Activated CD8-positive, alpha-beta memory T cell treated with anti-CD3 and anti-CD28 coated beads, Interleukin-2, amount 10 ng/mL, durations not matched to agents 7 days and 5 days (primary cell): ENCODE data around the gene FARS2. TPM values are rescaled to one million over a fixed set of nuclear protein-coding genes. Genes with fewer than 3 reads are reported as not detected.
"Not testable (repeated sequence)": the region's sequence is repeated elsewhere in the genome, so short reads cannot be mapped to it uniquely, and the experiment has no call there.

ENCODE experiments used
- ATAC-seq: fragments of 150-1000 bp; cut with Tn5 transposase; one replicate; pipeline ENCODE4 v1.10.0; 2021; ENCODE audit warnings: moderate library complexity
- CTCF ChIA-PET: fragments of 350-600 bp; sonication (Branson Sonifier 250); formaldehyde crosslinking; loops from one replicate; lab custom pipeline; 2021; ENCODE audit warnings: antibody characterized with exemption; lab: Charles Lee
- DNase-seq: peaks from one replicate; pipeline ENCODE4 v3.0.0-alpha.2; 2020
- H3K27ac Mint-ChIP-seq: one replicate; pipeline ENCODE4 v1.8.0; 2021; ENCODE audit warnings: mild to moderate bottlenecking, mixed read lengths
- H3K27me3 Mint-ChIP-seq: one replicate; pipeline ENCODE4 v1.8.0; 2021; ENCODE audit warnings: mixed read lengths
- H3K36me3 Mint-ChIP-seq: one replicate; pipeline ENCODE4 v1.8.0; 2021; ENCODE audit warnings: mild to moderate bottlenecking, mixed read lengths
- H3K4me1 Mint-ChIP-seq: one replicate; pipeline ENCODE4 v1.8.0; 2021; ENCODE audit warnings: mixed read lengths
- H3K4me3 Mint-ChIP-seq: one replicate; pipeline ENCODE4 v1.8.0; 2021; ENCODE audit warnings: mild to moderate bottlenecking, moderate library complexity, mixed read lengths
- H3K9me3 Mint-ChIP-seq: one replicate; pipeline ENCODE4 v1.8.0; 2022; ENCODE audit warnings: low read depth, mixed read lengths
- total RNA-seq, 2 experiments: library from RNA; stranded (reverse); gene quantifications; one replicate each; pipeline ENCODE4 v1.2.3, GENCODE V29; 2021

FARS2 gene
- total RNA-seq, 2 experiments from 2014 or later, result 23.2 to 28.3 TPM

GRCh38 chr6:5671601-5672559 lies 410.6 kb downstream of the FARS2 start:
- CTCF ChIA-PET, result interaction anchor here (1.6 kb wide), 1 partner anchor 20 kb away, joined by 4 read pairs; no protein-coding TSS in a partner anchor
- no peak overlapping the region for H3K27ac Mint-ChIP-seq
- no peaks in the 10 kb centered on the region for H3K36me3 Mint-ChIP-seq
- no peaks in the 10 kb centered on the region for H3K9me3 Mint-ChIP-seq
- H3K27me3 Mint-ChIP-seq, result no peaks in the 10 kb centered on the region
- H3K4me1 Mint-ChIP-seq, result peaks cover 10% of the 10 kb centered on the region
- ATAC-seq (no peak), DNase-seq (no peak)
- H3K4me3 Mint-ChIP-seq, result no peak overlapping the region

DNA sequence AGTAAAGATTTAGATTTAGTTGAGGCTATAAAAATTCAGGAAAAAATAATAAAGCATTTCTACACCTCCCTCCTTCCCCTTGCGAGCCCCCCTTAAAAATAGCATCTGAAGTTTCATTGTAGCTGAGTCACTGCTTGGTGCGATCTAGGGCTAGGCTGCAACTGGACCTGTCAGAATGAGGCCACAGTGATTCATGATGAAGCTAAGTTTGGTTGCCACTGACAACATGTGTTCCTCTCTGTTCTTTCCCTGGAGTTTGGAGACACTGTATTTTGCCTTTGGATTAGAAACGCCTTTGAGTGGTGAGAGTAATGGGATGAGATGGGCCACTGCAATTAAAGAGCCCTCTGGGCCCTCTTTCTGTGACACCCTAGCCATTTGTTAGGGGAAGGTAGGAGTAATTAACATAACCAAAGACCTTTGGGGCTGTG lies 411.3 kb downstream of the FARS2 start:
- CTCF ChIA-PET, result interaction anchor here (1.6 kb wide), 1 partner anchor 21 kb away, joined by 4 read pairs; no protein-coding TSS in a partner anchor
- no peak overlapping the region for H3K27ac Mint-ChIP-seq
- DNase-seq (no peak), ATAC-seq (no peak)
- H3K9me3 Mint-ChIP-seq, result no peaks in the 10 kb centered on the region
- H3K27me3 Mint-ChIP-seq, result no peaks in the 10 kb centered on the region
- H3K36me3 Mint-ChIP-seq, result no peaks in the 10 kb centered on the region
- H3K4me1 Mint-ChIP-seq, result peaks cover 8% of the 10 kb centered on the region
- no peak overlapping the region for H3K4me3 Mint-ChIP-seq

DNA sequence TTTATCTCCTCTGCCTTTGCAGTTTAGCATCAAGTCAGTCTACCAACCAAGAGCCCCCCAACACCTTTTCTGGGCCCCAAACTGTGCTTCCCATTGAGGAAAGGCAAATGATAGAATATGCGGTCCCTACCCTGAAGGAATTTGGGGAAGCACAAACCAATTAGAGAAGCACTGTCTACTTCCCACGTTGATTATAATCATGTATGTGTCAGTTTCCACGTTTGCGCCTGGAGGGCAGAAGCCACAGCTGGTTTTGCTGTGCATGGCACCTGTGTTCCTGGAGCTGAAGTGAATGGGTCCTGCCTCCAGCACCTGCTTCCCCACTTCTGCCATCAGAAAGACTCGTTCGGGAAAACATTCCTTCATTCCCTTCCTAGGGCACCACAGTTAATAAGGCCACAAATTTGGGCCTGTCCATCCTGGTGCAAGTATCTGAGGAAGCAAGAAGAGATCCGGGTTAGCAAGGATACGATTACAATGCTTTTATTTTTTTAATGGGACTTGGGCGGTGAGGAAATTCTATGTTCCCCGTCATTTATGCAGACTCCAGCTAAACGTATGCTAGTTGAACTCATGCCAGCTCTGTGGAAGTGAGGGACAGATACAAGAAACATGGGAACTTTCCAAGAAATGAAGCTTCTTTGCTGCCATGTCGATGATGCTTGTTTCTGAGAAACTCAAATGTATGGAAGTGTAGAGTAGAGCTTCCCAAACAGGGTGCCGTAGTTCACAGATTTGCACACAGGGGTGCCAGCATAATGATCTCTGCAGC lies 411.9 kb downstream of the FARS2 start:
- ATAC-seq, result no peak
- no peak overlapping the region for H3K27ac Mint-ChIP-seq
- no peak for DNase-seq
- H3K4me1 Mint-ChIP-seq, result peaks cover 4% of the 10 kb centered on the region
- H3K27me3 Mint-ChIP-seq, result no peaks in the 10 kb centered on the region
- no peak overlapping the region for H3K4me3 Mint-ChIP-seq
- CTCF ChIA-PET, result no interaction called here
- no peaks in the 10 kb centered on the region for H3K9me3 Mint-ChIP-seq
- peaks cover 2% of the 10 kb centered on the region for H3K36me3 Mint-ChIP-seq

DNA sequence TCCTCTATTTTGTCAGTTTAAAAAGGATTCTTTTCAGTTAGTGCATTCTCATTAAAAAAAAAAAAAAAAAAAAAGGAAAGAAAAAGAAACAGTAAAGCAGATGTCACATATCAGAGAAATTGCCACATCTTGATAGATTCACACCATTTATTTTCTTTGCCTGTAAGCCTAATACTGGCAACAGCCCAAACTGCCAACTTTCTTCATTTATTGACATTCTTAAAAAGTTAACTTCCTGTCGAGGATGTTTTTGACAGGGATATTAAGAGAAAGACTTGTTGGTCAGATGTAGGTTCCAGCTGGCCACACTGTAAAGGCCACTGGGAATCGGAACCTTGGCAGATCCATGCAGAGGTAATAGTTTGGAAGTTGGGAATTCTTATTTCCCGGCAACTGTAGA lies 412.8 kb downstream of the FARS2 start:
- Mint-ChIP-seq H3K27ac (no peak overlapping the region), H3K9me3 (no peaks in the 10 kb centered on the region), H3K4me1 (peaks cover 4% of the 10 kb centered on the region), H3K4me3 (no peak overlapping the region), H3K27me3 (no peaks in the 10 kb centered on the region), H3K36me3 (peaks cover 2% of the 10 kb centered on the region)
- no peak for ATAC-seq
- CTCF ChIA-PET, result no interaction called here
- no peak for DNase-seq

DNA sequence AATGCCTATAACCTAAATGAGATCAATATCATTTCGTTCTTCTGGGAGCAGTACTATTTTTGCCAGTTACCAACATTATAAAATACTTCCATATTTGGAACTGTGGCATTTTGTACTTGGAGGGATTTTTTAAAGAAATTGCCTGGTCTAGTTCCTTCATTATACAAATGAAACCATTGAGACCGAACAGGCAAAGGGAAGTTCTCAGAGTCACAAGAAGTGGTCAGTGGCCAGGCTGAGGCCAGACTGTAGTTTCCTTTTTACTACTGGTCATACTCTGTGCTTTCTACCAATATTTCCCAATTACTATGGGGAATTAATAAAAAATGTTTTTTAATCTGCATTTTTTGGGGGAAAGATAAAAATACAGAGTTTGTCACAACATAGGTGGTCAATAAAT lies 413.4 kb downstream of the FARS2 start:
- ATAC-seq (no peak), DNase-seq (no peak)
- H3K4me1 Mint-ChIP-seq, result peaks cover 4% of the 10 kb centered on the region
- CTCF ChIA-PET, result no interaction called here
- no peaks in the 10 kb centered on the region for H3K27me3 Mint-ChIP-seq
- peaks cover 2% of the 10 kb centered on the region for H3K36me3 Mint-ChIP-seq
- H3K27ac Mint-ChIP-seq, result no peak overlapping the region
- H3K4me3 Mint-ChIP-seq, result no peak overlapping the region
- H3K9me3 Mint-ChIP-seq, result no peaks in the 10 kb centered on the region

GRCh38 chr6:5676701-5677100 lies 415.4 kb downstream of the FARS2 start:
- Mint-ChIP-seq H3K4me1 (no peaks in the 10 kb centered on the region), H3K27ac (no peak overlapping the region), H3K4me3 (no peak overlapping the region), H3K9me3 (no peaks in the 10 kb centered on the region), H3K36me3 (peaks cover 2% of the 10 kb centered on the region), H3K27me3 (no peaks in the 10 kb centered on the region)
- CTCF ChIA-PET, result no interaction called here
- DNase-seq, result no peak
- no peak for ATAC-seq

DNA sequence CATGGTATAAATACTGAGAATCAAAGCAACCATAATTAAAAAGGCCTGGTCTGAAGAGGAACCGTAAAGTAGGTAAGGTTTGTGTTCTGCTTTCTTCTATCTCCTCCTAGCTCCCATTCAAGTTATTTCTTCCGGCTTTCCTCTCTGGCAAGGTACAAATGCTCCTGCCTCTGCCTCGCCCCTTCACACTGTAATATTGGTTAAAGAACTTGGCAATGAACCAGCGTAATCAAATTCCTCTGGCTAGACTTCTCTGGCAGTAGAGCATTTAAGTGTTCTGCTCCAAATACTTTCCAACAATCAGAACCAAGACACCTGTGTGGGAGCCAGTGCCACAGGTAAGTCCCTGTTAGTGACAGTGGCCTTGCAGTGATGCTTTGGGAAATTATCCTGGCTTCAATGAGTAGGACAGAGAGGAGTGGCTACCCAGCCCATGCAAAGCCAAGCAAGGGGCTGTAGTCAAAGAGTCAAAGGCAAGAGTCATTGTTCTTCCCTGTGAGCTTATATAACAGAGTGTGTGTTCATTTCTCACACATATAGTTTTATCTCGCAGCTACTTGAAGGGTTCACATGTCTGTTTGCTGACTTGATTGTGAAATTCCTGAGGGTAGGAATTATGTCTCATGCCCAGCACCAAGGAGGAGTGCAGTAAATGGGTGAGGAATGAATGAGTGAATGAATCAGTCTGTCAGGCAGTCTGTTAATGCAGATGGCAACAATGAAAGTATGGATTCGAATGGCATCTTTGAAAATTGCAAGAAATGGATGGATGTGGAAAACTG lies 416.1 kb downstream of the FARS2 start:
- no peak for DNase-seq
- no peak overlapping the region for H3K4me3 Mint-ChIP-seq
- no peak for ATAC-seq
- no peaks in the 10 kb centered on the region for H3K9me3 Mint-ChIP-seq
- H3K4me1 Mint-ChIP-seq, result no peaks in the 10 kb centered on the region
- H3K27me3 Mint-ChIP-seq, result no peaks in the 10 kb centered on the region
- peaks cover 2% of the 10 kb centered on the region for H3K36me3 Mint-ChIP-seq
- no peak overlapping the region for H3K27ac Mint-ChIP-seq
- CTCF ChIA-PET, result no interaction called here

DNA sequence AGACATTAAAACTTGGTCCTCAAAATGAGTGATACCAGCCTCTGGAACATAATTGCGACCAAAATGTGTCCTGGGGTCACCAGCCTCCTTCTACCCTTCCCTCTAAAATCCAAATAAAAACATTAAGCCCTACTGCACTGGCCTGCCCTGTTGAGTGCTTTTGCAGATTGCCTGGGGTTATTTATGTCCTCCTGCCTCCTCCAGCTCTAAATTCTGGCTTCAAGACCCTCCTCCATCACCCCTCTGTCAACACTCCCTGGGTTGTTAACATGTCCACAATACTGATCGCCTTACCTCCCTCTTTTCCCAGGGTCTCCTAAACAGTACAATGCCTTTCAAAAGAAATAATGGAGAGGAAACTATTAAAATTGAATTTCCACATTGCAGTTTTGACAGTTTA lies 418.0 kb downstream of the FARS2 start:
- H3K4me3 Mint-ChIP-seq, result no peak overlapping the region
- no peaks in the 10 kb centered on the region for H3K27me3 Mint-ChIP-seq
- H3K27ac Mint-ChIP-seq, result no peak overlapping the region
- no peaks in the 10 kb centered on the region for H3K4me1 Mint-ChIP-seq
- no peak for ATAC-seq
- no peaks in the 10 kb centered on the region for H3K9me3 Mint-ChIP-seq
- DNase-seq, result no peak
- H3K36me3 Mint-ChIP-seq, result peaks cover 6% of the 10 kb centered on the region
- CTCF ChIA-PET, result no interaction called here

DNA sequence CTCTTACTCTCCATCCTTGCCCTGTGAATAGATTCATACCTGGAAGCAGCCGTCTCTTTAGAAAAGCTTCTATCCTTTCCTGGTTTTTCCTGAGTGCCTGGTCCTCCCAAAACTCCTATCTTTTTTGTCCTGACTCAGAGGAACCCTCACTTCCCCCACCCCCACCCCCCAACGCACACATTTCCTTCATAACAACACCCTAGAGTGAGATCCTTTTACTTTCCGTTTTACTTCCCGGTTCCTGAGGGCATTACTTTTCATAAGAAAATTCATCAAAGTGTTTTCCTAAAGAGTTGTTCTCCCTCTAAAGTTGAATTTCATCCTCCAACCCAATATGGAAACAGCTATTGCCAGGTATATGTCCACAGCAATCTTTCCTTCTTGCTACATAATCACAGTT lies 418.4 kb downstream of the FARS2 start:
- Mint-ChIP-seq H3K9me3 (no peaks in the 10 kb centered on the region), H3K4me3 (no peak overlapping the region), H3K27ac (no peak overlapping the region), H3K4me1 (no peaks in the 10 kb centered on the region), H3K36me3 (peaks cover 6% of the 10 kb centered on the region), H3K27me3 (no peaks in the 10 kb centered on the region)
- CTCF ChIA-PET, result no interaction called here
- no peak for ATAC-seq
- no peak for DNase-seq

- no peak overlapping the region for H3K27ac Mint-ChIP-seq
- H3K9me3 Mint-ChIP-seq, result no peaks in the 10 kb centered on the region
- peaks cover 6% of the 10 kb centered on the region for H3K36me3 Mint-ChIP-seq
- CTCF ChIA-PET, result no interaction called here
- H3K27me3 Mint-ChIP-seq, result no peaks in the 10 kb centered on the region
- no peaks in the 10 kb centered on the region for H3K4me1 Mint-ChIP-seq
- ATAC-seq (no peak), DNase-seq (no peak)
- H3K4me3 Mint-ChIP-seq, result no peak overlapping the region
Observed at GRCh38 chr6:5680095-5680494, 418.8 kb downstream of the FARS2 start.

GRCh38 chr6:5681480-5681879 lies 420.2 kb downstream of the FARS2 start:
- no peak for ATAC-seq
- CTCF ChIA-PET, result no interaction called here
- Mint-ChIP-seq H3K9me3 (no peaks in the 10 kb centered on the region), H3K36me3 (peaks cover 10% of the 10 kb centered on the region), H3K27ac (no peak overlapping the region), H3K4me3 (no peak overlapping the region), H3K4me1 (no peaks in the 10 kb centered on the region), H3K27me3 (no peaks in the 10 kb centered on the region)
- no peak for DNase-seq

- DNase-seq, result no peak
- H3K27ac Mint-ChIP-seq, result no peak overlapping the region
- H3K4me3 Mint-ChIP-seq, result no peak overlapping the region
- CTCF ChIA-PET, result no interaction called here
- H3K9me3 Mint-ChIP-seq, result no peaks in the 10 kb centered on the region
- H3K27me3 Mint-ChIP-seq, result no peaks in the 10 kb centered on the region
- peaks cover 10% of the 10 kb centered on the region for H3K36me3 Mint-ChIP-seq
- ATAC-seq, result no peak
- H3K4me1 Mint-ChIP-seq, result no peaks in the 10 kb centered on the region
Observed at GRCh38 chr6:5682530-5682929, 421.2 kb downstream of the FARS2 start.

- H3K27me3 Mint-ChIP-seq, CTCF ChIA-PET, H3K4me1 Mint-ChIP-seq, H3K36me3 Mint-ChIP-seq, DNase-seq, ATAC-seq, H3K27ac Mint-ChIP-seq, H3K4me3 Mint-ChIP-seq, H3K9me3 Mint-ChIP-seq: not testable (repeated sequence)
Observed at GRCh38 chr6:5683747-5684146, 422.4 kb downstream of the FARS2 start.
